HepG2 (cell line): ENCODE measurements around the gene RIOK2. TPM values are rescaled to one million over a fixed set of nuclear protein-coding genes. Genes with fewer than 3 reads are reported as not detected.
A peak's percentile ranks its signal among the peaks of the same experiment; 100 is the strongest.

Source experiments
- ATAC-seq: fragments of 200-7000 bp; cut with Tn5 transposase; 3 replicates; pipeline ENCODE4 v1.9.1; 2020; ENCODE audit warnings: mild to moderate bottlenecking, moderate library complexity
- BruUV-seq: library from RNA; stranded (reverse); fragments of 400-500 nt; replicated peaks from 2 replicates; lab custom pipeline; 2021; lab: Mats Ljungman, UMichigan
- CTCF ChIA-PET: fragments of 300-600 bp; formaldehyde crosslinking; extraction: SDS; loops from one replicate; lab custom pipeline; 2021; ENCODE audit warnings: low total read pairs, inconsistent platforms, low intra/inter-chr PET ratio; lab: Yijun Ruan, JAX
- POLR2A ChIA-PET: fragments of 350-600 bp; sonication (Branson Sonifier 250); formaldehyde crosslinking; loops from one replicate; lab custom pipeline; 2020; ENCODE audit warnings: antibody characterized with exemption, inconsistent platforms; lab: Yijun Ruan, JAX
- DNase-seq: peaks from one replicate; pipeline ENCODE4 v3.0.0-alpha.2; 2015; ENCODE audit warnings: low spot score
- FAIRE-seq: peaks from 3 replicates; lab custom pipeline; 2011; peaks lifted over from hg19 to GRCh38; lab: Jason Lieb, UNC
- H2AFZ ChIP-seq: one replicate; pipeline ENCODE4 v1.6.1; 2011; ENCODE audit warnings: low read length, inconsistent platforms
- H3K27ac ChIP-seq: fragments of 300-600 bp; 3 replicates; pipeline ENCODE4 v1.8.0; 2011; ENCODE audit warnings: mixed run types, mild to moderate bottlenecking, mixed read lengths, low read length, inconsistent platforms; ENCODE audit not compliant: insufficient read depth; ENCODE audit errors: extremely low read length
- H3K27me3 ChIP-seq, 2 experiments: fragments of 200-600 bp in 1 of 2; 2 replicates in 1 of 2; 3 replicates in 1 of 2; pipeline versions ENCODE4 v1.6.0 to v1.8.0; 2011; ENCODE audit warnings: low read length in 2 of 2, mild to moderate bottlenecking in 2 of 2, moderate library complexity in 2 of 2, inconsistent platforms in 1 of 2; ENCODE audit not compliant: insufficient read depth in 2 of 2, control insufficient read depth in 1 of 2
- H3K36me3 ChIP-seq, 2 experiments: fragments of 200-600 bp in 1 of 2; replicated peaks in 1 of 2; 2 replicates in 1 of 2; 3 replicates in 1 of 2; pipeline versions ENCODE4 v1.5.1 to v1.8.0; 2011; ENCODE audit warnings: low read length in 2 of 2, inconsistent platforms in 1 of 2; ENCODE audit not compliant: insufficient read depth in 2 of 2, control insufficient read depth in 1 of 2
- H3K4me1 ChIP-seq: 2 replicates; pipeline ENCODE4 v1.5.1; 2012; ENCODE audit warnings: low read length, inconsistent platforms; ENCODE audit not compliant: insufficient read depth
- H3K4me2 ChIP-seq: 2 replicates; pipeline ENCODE4 v1.6.0; 2011; ENCODE audit warnings: low read depth, low read length, inconsistent platforms
- H3K4me3 ChIP-seq, 3 experiments: fragments of 200-600 bp in 1 of 3; sonication (generic), shearing (Covaris generic) in 1 of 3; replicated peaks in 1 of 3; 2 replicates each; pipeline ENCODE4 v1.5.1; 2011 to 2016; ENCODE audit warnings: low read length in 3 of 3, inconsistent platforms in 2 of 3, low read depth in 2 of 3, mild to moderate bottlenecking in 2 of 3, control low read depth in 1 of 3, mixed read lengths in 1 of 3; ENCODE audit not compliant: insufficient read depth in 1 of 3
- H3K79me2 ChIP-seq: one replicate; pipeline ENCODE4 v1.6.1; 2011; ENCODE audit warnings: low read length, inconsistent platforms; ENCODE audit not compliant: insufficient read depth
- H3K9ac ChIP-seq: 2 replicates; pipeline ENCODE4 v1.6.0; 2011; ENCODE audit warnings: mild to moderate bottlenecking, low read depth, low read length, inconsistent platforms; ENCODE audit not compliant: insufficient read depth
- H3K9me3 ChIP-seq: 2 replicates; pipeline ENCODE4 v1.5.1; 2012; ENCODE audit warnings: mild to moderate bottlenecking, low read length
- H4K20me1 ChIP-seq: 2 replicates; pipeline ENCODE4 v1.6.0; 2011; ENCODE audit warnings: inconsistent platforms, mild to moderate bottlenecking, low read length, moderate library complexity; ENCODE audit not compliant: insufficient read depth
- DBP ChIP-seq: sonication (generic); formaldehyde crosslinking; IDR thresholded peaks from 2 replicates; pipeline ENCODE4 v1.4.0; 2020; ENCODE audit warnings: missing genetic modification reagents; ENCODE audit errors: not compliant biosample characterization
- HDAC6 ChIP-seq: fragments of 200-600 bp; sonication (generic); IDR thresholded peaks from 2 replicates; pipeline ENCODE4 v1.7.0; 2017; ENCODE audit warnings: mild to moderate bottlenecking, antibody characterized with exemption, low read length, low read depth
- HIC2 ChIP-seq: sonication (generic); formaldehyde crosslinking; IDR thresholded peaks from 2 replicates; pipeline ENCODE4 v1.9.0; 2022; ENCODE audit warnings: low read depth, missing genetic modification reagents
- MAFF ChIP-seq: IDR thresholded peaks from 2 replicates; pipeline ENCODE4 v1.6.1; 2011; ENCODE audit warnings: low read depth, low read length, improper control_type of control experiment
- MAFK ChIP-seq, 2 experiments: IDR thresholded peaks in 1 of 2; conservative IDR thresholded peaks in 1 of 2; 2 replicates each; pipeline ENCODE4 v1.6.1; 2011; ENCODE audit warnings: improper control_type of control experiment in 2 of 2, low read length in 2 of 2
- NFATC3 ChIP-seq: sonication (generic); formaldehyde crosslinking; IDR thresholded peaks from 2 replicates; pipeline ENCODE4 v1.5.1; 2020; ENCODE audit warnings: mild to moderate bottlenecking, missing genetic modification reagents
- ZBTB20 ChIP-seq: sonication (generic); formaldehyde crosslinking; IDR thresholded peaks from 2 replicates; pipeline ENCODE4 v1.8.1; 2023; ENCODE audit warnings: missing genetic modification reagents, low read depth, mild to moderate bottlenecking, borderline replicate concordance
- ZNF687 ChIP-seq: sonication (generic); formaldehyde crosslinking; IDR thresholded peaks from 2 replicates; pipeline ENCODE4 v1.5.1; 2020; ENCODE audit warnings: mild to moderate bottlenecking, missing genetic modification reagents, moderate library complexity
- in situ Hi-C: cut with HindIII; loops from 2 replicates; pipeline ENCODE4 v1.10.0; 2017; ENCODE audit warnings: low pct_unique_long_range_greater_than_20kb; ENCODE audit not compliant: extremely low pct_ligation_motif_present
- intact Hi-C: fragments of 100-400 bp; cut with micrococcal nuclease; formaldehyde crosslinking; loops from one replicate; pipeline ENCODE4 v1.10.0; 2022; ENCODE audit not compliant: unreplicated experiment
- polyA plus RNA-seq, 8 experiments: library from polyadenylated mRNA; depleted of rRNA in 3 of 8; stranded (reverse) in 7 of 8; unstranded in 1 of 8; fragments of >200 nt; fragmentation: Illumina TruSeq in 4 of 8; extraction: Trizol in 4 of 8; gene quantifications; 2 replicates each; pipeline versions ENCODE4 v1.2.1 to v1.2.3, GENCODE V29; 2011 to 2016; ENCODE audit warnings: low read depth in 4 of 8, missing spikeins in 1 of 8, mixed read lengths in 1 of 8; ENCODE audit not compliant: insufficient read depth in 1 of 8
- total RNA-seq, 5 experiments: library from RNA; depleted of rRNA; stranded (reverse); fragments of >200 nt; fragmentation: Illumina TruSeq; extraction: Trizol; gene quantifications; 2 replicates each; pipeline ENCODE4 v1.2.3, GENCODE V29; 2016; ENCODE audit warnings: low read depth in 1 of 5

RIOK2 gene
- total and polyA plus RNA-seq, 2 of the 13 experiments (the other 11 are each of a cell fraction or from before 2014, with no cell fraction given), result 8.1 to 46.6 TPM

- FAIRE-seq, result no peak
- H3K27ac ChIP-seq, result no peak overlapping the region
- ATAC-seq, result no peak
- H3K9ac ChIP-seq, result no peak overlapping the region
- no peak overlapping the region for H2AFZ ChIP-seq
- ChIA-PET CTCF (no interaction called here), POLR2A (no interaction called here)
- in situ Hi-C loops (no loop called here), intact Hi-C loops (no loop called here)
- no peak overlapping the region for H3K4me3 ChIP-seq
- H3K27me3 ChIP-seq, result no peaks in the 10 kb centered on the region
- no peak for TF ChIP-seq DBP
- TF ChIP-seq NFATC3 (CRISPR knock-in tag), result no peak
- no peak for TF ChIP-seq ZBTB20 (CRISPR knock-in tag)
- TF ChIP-seq HIC2 (CRISPR knock-in tag), result no peak
- no peak for TF ChIP-seq ZNF687 (CRISPR knock-in tag)
- TF ChIP-seq HDAC6, result no peak
- peak; percentile 37 to 74; a peak in 3 of 4 replicates for TF ChIP-seq MAFK (conservative IDR thresholded peaks at IDR 0.05 in 1 of 2, IDR thresholded peaks at IDR 0.05 in 1 of 2; ENCODE audit: low read length in 2 of 2)
- TF ChIP-seq MAFF, result peak; percentile 52; the same call in 1 of the 2 replicates
- no peak for DNase-seq
- H3K4me1 ChIP-seq, result peaks cover 6% of the 10 kb centered on the region
- no peaks in the 10 kb centered on the region for H3K36me3 ChIP-seq
- no peaks in the 10 kb centered on the region for H4K20me1 ChIP-seq
- H3K4me2 ChIP-seq, result no peak overlapping the region
- H3K79me2 ChIP-seq, result no peaks in the 10 kb centered on the region
- no peaks in the 10 kb centered on the region for H3K9me3 ChIP-seq
- BruUV-seq, result no TSS peak
Measured at GRCh38 chr5:97225222-97225621, 42.2 kb upstream of the RIOK2 start.
